Right atrium auricular region (tissue), 2 donors: ENCODE results near the gene AKR7A2. TPM values are rescaled to one million over a fixed set of nuclear protein-coding genes. Genes with fewer than 3 reads are reported as not detected.
"Not testable (repeated sequence)": the region's sequence is repeated elsewhere in the genome, so short reads cannot be mapped to it uniquely, and the experiment has no call there.

Experiments used
- DNase-seq: peaks from one replicate; pipeline ENCODE4 v3.0.0-alpha.2; 2019; ENCODE audit warnings: low spot score
- H3K27ac ChIP-seq, 2 donors: fragments of 200-600 bp; sonication (generic); 1 replicate in 1 of 2; 2 replicates in 1 of 2; pipeline ENCODE4 v1.5.1; 2016 to 2019
- H3K27me3 ChIP-seq, 2 donors: fragments of 200-600 bp; sonication (generic); one replicate each; pipeline versions ENCODE4 v1.5.1 to v1.6.0; 2017 to 2019
- H3K36me3 ChIP-seq: fragments of 200-600 bp; sonication (generic); one replicate; pipeline ENCODE4 v1.5.1; 2016
- H3K4me1 ChIP-seq, 2 donors: fragments of 200-600 bp; sonication (generic); one replicate each; pipeline versions ENCODE4 v1.5.1 to v1.6.0; 2017 to 2019
- H3K4me3 ChIP-seq, 2 donors: fragments of 200-600 bp; sonication (generic); 1 replicate in 1 of 2; 2 replicates in 1 of 2; pipeline ENCODE4 v1.5.1; 2017 to 2019; ENCODE audit warnings: mild to moderate bottlenecking in 1 of 2, moderate library complexity in 1 of 2
- H3K9me3 ChIP-seq, 2 donors: fragments of 200-600 bp; sonication (generic); one replicate each; pipeline ENCODE4 v1.5.1; 2019
- CTCF ChIP-seq, 2 donors: fragments of 200-600 bp; sonication (generic); IDR thresholded peaks; one replicate each; pipeline ENCODE4 v1.5.1; 2019; ENCODE audit warnings: antibody characterized with exemption in 2 of 2
- total RNA-seq, 2 donors: library from RNA; depleted of rRNA; stranded (reverse); fragments of >200 nt; gene quantifications; one replicate each; pipeline ENCODE4 v1.1.0, GENCODE V29; 2016

AKR7A2 gene
- total RNA-seq, 2 donors from 2014 or later: 51.1 to 69.3 TPM

GRCh38 chr1:19262047-19262446 is 49.9 kb downstream of the AKR7A2 start:
- Histone ChIP-seq H3K27ac (no peak overlapping the region), H3K36me3 (peaks cover 32% of the 10 kb centered on the region), H3K9me3 (no peaks in the 10 kb centered on the region), H3K4me3 (no peak overlapping the region), H3K27me3 (no peaks in the 10 kb centered on the region), H3K4me1 (no peaks in the 10 kb centered on the region)
- DNase-seq: no peak
- no peak for TF ChIP-seq CTCF (IDR thresholded peaks at IDR 0.05)

- TF ChIP-seq CTCF (IDR thresholded peaks at IDR 0.05): no peak
- H3K27ac ChIP-seq: no peak overlapping the region
- no peaks in the 10 kb centered on the region for H3K9me3 ChIP-seq
- peaks cover 48% of the 10 kb centered on the region for H3K36me3 ChIP-seq
- no peak for DNase-seq
- H3K27me3 ChIP-seq: no peaks in the 10 kb centered on the region
- H3K4me3 ChIP-seq: no peak overlapping the region
- no peaks in the 10 kb centered on the region for H3K4me1 ChIP-seq
These were observed 51.5 kb downstream of the AKR7A2 start for GRCh38 chr1:19260211-19261138.

GRCh38 chr1:19258353-19258752 is 53.6 kb downstream of the AKR7A2 start:
- Histone ChIP-seq H3K4me3 (no peak overlapping the region), H3K27me3 (no peaks in the 10 kb centered on the region), H3K27ac (no peak overlapping the region), H3K4me1 (peaks cover 0 to 7% of the 10 kb centered on the region in 2 donors), H3K9me3 (no peaks in the 10 kb centered on the region), H3K36me3 (peaks cover 53% of the 10 kb centered on the region)
- no peak for TF ChIP-seq CTCF (IDR thresholded peaks at IDR 0.05)
- no peak for DNase-seq

DNA sequence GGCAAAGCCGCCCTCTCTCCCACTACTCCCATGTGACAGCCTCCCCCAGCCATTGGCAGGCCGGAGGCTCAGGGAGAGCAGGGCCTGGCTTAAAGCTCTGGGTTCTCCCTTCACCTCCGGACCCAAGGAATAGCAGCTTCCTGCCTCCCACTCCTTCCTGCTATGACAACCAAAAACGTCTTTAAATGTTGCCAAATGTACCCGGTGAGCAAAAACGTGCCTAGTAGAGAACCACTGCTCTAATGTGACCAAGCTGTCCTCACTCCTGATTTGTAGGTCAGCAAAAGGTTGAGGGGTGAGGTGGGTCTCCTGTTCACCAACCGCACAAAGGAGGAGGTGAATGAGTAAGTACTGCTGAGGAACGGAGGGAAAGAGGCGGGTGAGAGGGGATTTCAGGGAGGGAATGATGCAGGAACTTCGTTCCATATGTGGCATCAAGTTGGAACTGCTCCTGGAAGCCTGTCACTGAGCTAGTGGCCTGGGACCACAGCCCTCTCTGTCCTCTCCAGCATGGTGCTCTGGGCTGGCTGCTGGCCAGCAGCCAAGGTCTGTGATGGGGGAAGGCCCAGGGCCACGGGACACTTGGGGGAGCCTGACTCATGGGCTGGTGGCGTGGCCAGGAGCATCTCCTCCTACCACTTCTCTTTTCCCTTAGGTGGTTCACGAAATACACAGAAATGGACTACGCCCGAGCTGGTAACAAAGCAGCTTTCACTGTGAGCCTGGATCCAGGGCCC is 54.6 kb downstream of the AKR7A2 start:
- H3K4me3 ChIP-seq: no peak overlapping the region
- TF ChIP-seq CTCF (IDR thresholded peaks at IDR 0.05): no peak
- H3K9me3 ChIP-seq: no peaks in the 10 kb centered on the region
- no peak overlapping the region for H3K27ac ChIP-seq
- no peaks in the 10 kb centered on the region for H3K27me3 ChIP-seq
- peaks cover 0 to 17% of the 10 kb centered on the region in 2 donors for H3K4me1 ChIP-seq
- DNase-seq: no peak
- H3K36me3 ChIP-seq: peaks cover 53% of the 10 kb centered on the region

DNA sequence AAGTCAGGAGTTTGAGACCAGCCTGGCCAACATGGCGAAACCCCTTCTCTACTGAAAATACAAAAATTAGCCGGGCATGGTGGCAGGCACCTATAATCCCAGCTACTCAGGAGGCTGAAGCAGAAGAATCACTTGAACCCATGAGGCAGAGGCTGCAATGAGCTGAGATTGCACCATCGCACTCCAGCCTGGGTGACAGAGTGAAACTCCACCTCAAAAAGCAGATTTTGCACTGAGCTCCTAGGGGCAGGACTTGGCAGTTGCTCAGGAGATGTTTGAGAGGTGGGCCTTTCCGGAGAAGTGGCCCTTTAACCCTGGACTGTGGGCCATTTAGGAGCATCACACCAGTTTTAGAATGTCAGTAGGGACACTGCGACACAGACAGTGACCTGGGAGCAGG is 55.6 kb downstream of the AKR7A2 start:
- H3K9me3 ChIP-seq, H3K4me3 ChIP-seq, DNase-seq, H3K27ac ChIP-seq, H3K27me3 ChIP-seq: not testable (repeated sequence)
- peaks cover 53% of the 10 kb centered on the region for H3K36me3 ChIP-seq
- peaks cover 0 to 23% of the 10 kb centered on the region in 2 donors for H3K4me1 ChIP-seq

DNA sequence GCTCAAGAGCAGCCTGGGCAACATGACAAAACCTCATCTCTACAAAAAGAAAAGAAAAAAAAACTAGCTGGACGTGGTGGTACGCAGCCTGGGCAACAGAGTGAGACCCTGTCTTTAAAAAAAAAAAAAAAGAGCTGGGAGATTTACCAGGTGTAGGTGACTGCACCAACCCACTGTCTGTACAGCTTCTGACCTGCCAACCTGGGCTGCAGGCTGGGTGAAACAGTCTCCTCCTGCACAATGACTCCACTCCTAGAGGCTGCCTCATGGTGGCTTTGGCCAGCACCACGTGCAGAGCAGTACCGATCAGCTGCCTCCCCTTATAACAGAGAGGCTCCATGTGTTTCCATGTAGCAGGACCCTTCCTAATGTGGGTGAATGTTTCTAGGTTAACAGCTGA is 56.7 kb downstream of the AKR7A2 start:
- H3K36me3 ChIP-seq: peaks cover 52% of the 10 kb centered on the region
- no peak overlapping the region for H3K27ac ChIP-seq
- H3K9me3 ChIP-seq: no peaks in the 10 kb centered on the region
- H3K27me3 ChIP-seq: no peaks in the 10 kb centered on the region
- no peak for TF ChIP-seq CTCF (IDR thresholded peaks at IDR 0.05)
- peaks cover 0 to 32% of the 10 kb centered on the region in 2 donors for H3K4me1 ChIP-seq
- H3K4me3 ChIP-seq: no peak overlapping the region
- no peak for DNase-seq
